CD14-positive monocyte (primary cell): ENCODE results near the gene TMEM132C. TPM values are rescaled to one million over a fixed set of nuclear protein-coding genes. Genes with fewer than 3 reads are reported as not detected.

Experiments used
- DNase-seq, 3 donors: peaks; one replicate each; pipeline ENCODE4 v3.0.0-alpha.2; 2011 to 2022
- H2AFZ ChIP-seq: 2 replicates; pipeline ENCODE4 v1.6.0; 2012; ENCODE audit warnings: mild to moderate bottlenecking, low read depth, low read length, inconsistent platforms; ENCODE audit not compliant: insufficient read depth, poor library complexity, severe bottlenecking
- H3K27ac ChIP-seq, 2 donors: 1 replicate in 1 of 2; 2 replicates in 1 of 2; pipeline ENCODE4 v1.5.1; 2012 to 2013; ENCODE audit warnings: low read length in 2 of 2, control low read depth in 1 of 2, inconsistent platforms in 1 of 2, low read depth in 1 of 2, mild to moderate bottlenecking in 1 of 2
- H3K27me3 ChIP-seq, 2 donors: one replicate each; pipeline versions ENCODE4 v1.6.0 to v1.6.1; 2011 to 2013; ENCODE audit warnings: low read length in 2 of 2; ENCODE audit not compliant: control insufficient read depth in 2 of 2, insufficient read depth in 2 of 2
- H3K36me3 ChIP-seq, 2 donors: replicated peaks in 1 of 2; 1 replicate in 1 of 2; 2 replicates in 1 of 2; pipeline versions ENCODE4 v1.5.1 to v1.6.1; 2012 to 2013; ENCODE audit warnings: low read length in 2 of 2, control low read depth in 1 of 2, inconsistent platforms in 1 of 2, mild to moderate bottlenecking in 1 of 2; ENCODE audit not compliant: insufficient read depth in 2 of 2, control insufficient read depth in 1 of 2
- H3K4me1 ChIP-seq, 2 donors: 1 replicate in 1 of 2; 2 replicates in 1 of 2; pipeline versions ENCODE4 v1.5.1 to v1.6.1; 2012 to 2013; ENCODE audit warnings: low read length in 2 of 2, control low read depth in 1 of 2, inconsistent platforms in 1 of 2, mild to moderate bottlenecking in 1 of 2, moderate library complexity in 1 of 2; ENCODE audit not compliant: insufficient read depth in 2 of 2, control insufficient read depth in 1 of 2
- H3K4me2 ChIP-seq: replicated peaks from 2 replicates; pipeline ENCODE3; 2012; ENCODE audit warnings: low read length, moderate library complexity, mild to moderate bottlenecking; ENCODE audit not compliant: poor library complexity, severe bottlenecking; ENCODE audit errors: extremely low read depth
- H3K4me3 ChIP-seq, 3 experiments: fragments of 200-600 bp in 1 of 3; sonication (generic) in 1 of 3; replicated peaks in 1 of 3; 1 replicate in 2 of 3; 2 replicates in 1 of 3; pipeline ENCODE4 v1.5.1; 2011 to 2013; ENCODE audit warnings: low read length in 3 of 3, mild to moderate bottlenecking in 3 of 3, control low read depth in 2 of 3, low read depth in 2 of 3, inconsistent platforms in 1 of 3, moderate library complexity in 1 of 3
- H3K79me2 ChIP-seq: 2 replicates; pipeline ENCODE4 v1.6.0; 2012; ENCODE audit warnings: mild to moderate bottlenecking, control low read depth, inconsistent platforms, low read length, moderate library complexity; ENCODE audit not compliant: insufficient read depth
- H3K9ac ChIP-seq: 2 replicates; pipeline ENCODE4 v1.6.0; 2017; ENCODE audit warnings: low read length, mild to moderate bottlenecking; ENCODE audit not compliant: insufficient read depth, poor library complexity, severe bottlenecking
- H3K9me3 ChIP-seq, 2 donors: replicated peaks in 1 of 2; 1 replicate in 1 of 2; 2 replicates in 1 of 2; pipeline versions ENCODE4 v1.5.1 to v1.6.1; 2012 to 2013; ENCODE audit warnings: low read length in 2 of 2, control low read depth in 1 of 2; ENCODE audit not compliant: control insufficient read depth in 1 of 2, insufficient read depth in 1 of 2
- H4K20me1 ChIP-seq: 2 replicates; pipeline ENCODE4 v1.6.0; 2012; ENCODE audit warnings: mild to moderate bottlenecking, low read length, control low read depth, moderate library complexity; ENCODE audit not compliant: insufficient read depth
- H3K27ac Mint-ChIP-seq, 7 donors: one replicate each; pipeline ENCODE4 v1.8.0; 2020; ENCODE audit warnings: mild to moderate bottlenecking in 7 of 7, mixed read lengths in 7 of 7, moderate library complexity in 6 of 7, inconsistent platforms in 2 of 7
- H3K27me3 Mint-ChIP-seq, 3 donors: one replicate each; pipeline ENCODE4 v1.8.0; 2021 to 2022; ENCODE audit warnings: low read depth in 3 of 3, mild to moderate bottlenecking in 3 of 3, mixed read lengths in 3 of 3, moderate library complexity in 3 of 3, inconsistent platforms in 1 of 3
- H3K36me3 Mint-ChIP-seq, 2 donors: one replicate each; pipeline ENCODE4 v1.8.0; 2020; ENCODE audit warnings: mixed read lengths in 2 of 2, inconsistent platforms in 1 of 2, mild to moderate bottlenecking in 1 of 2
- H3K4me1 Mint-ChIP-seq: one replicate; pipeline ENCODE4 v1.8.0; 2020; ENCODE audit warnings: mild to moderate bottlenecking, mixed read lengths
- H3K4me3 Mint-ChIP-seq, 2 donors: one replicate each; pipeline ENCODE4 v1.8.0; 2020; ENCODE audit warnings: mild to moderate bottlenecking in 2 of 2, mixed read lengths in 2 of 2, moderate library complexity in 1 of 2
- H3K9me3 Mint-ChIP-seq, 7 donors: one replicate each; pipeline ENCODE4 v1.8.0; 2020 to 2022; ENCODE audit warnings: mixed read lengths in 7 of 7, mild to moderate bottlenecking in 6 of 7, moderate library complexity in 6 of 7, inconsistent platforms in 2 of 7
- CTCF ChIP-seq: fragments of 200-600 bp; IDR thresholded peaks from one replicate; pipeline ENCODE4 v1.8.0; 2022; ENCODE audit warnings: antibody characterized with exemption, mild to moderate bottlenecking
- WGBS: methylation state at CpG from one replicate; pipeline ENCODE4 v1.1.5; 2013; ENCODE audit warnings: missing lambda C conversion rate; ENCODE audit not compliant: insufficient coverage; 5-methylcytosine and 5-hydroxymethylcytosine counted together
- intact Hi-C, 2 donors: fragments of 100-400 bp; cut with micrococcal nuclease; formaldehyde crosslinking; loops; one replicate each; pipeline versions ENCODE4 v1.15.0 to v1.15.1; 2023
- polyA plus RNA-seq, 3 donors: library from polyadenylated mRNA; depleted of rRNA in 1 of 3; unstranded in 2 of 3; stranded (reverse) in 1 of 3; fragments of 300-500 nt in 2 of 3; fragments of >200 nt in 1 of 3; fragmentation: Illumina TruSeq in 2 of 3; gene quantifications; 1 replicate in 2 of 3; 2 replicates in 1 of 3; pipeline ENCODE4 v1.2.3, GENCODE V29; 2012 to 2021

The TMEM132C gene
- polyA plus RNA-seq, 3 donors = not detected

GRCh38 chr12:128471491-128471890 lies 204.5 kb downstream of the TMEM132C start:
- H3K4me1 ChIP-seq = no peaks in the 10 kb centered on the region
- no peak overlapping the region for H3K4me3 Mint-ChIP-seq
- no peaks in the 10 kb centered on the region for H3K79me2 ChIP-seq
- H2AFZ ChIP-seq = no peak overlapping the region
- peaks cover 0 to 4% (median 4%) of the 10 kb centered on the region in 3 donors for H3K27me3 Mint-ChIP-seq
- DNase-seq = no peak
- WGBS = 86% methylated on average over 1 of the region's 2 CpGs
- no peaks in the 10 kb centered on the region for H3K27me3 ChIP-seq
- H3K9me3 Mint-ChIP-seq = peaks cover 3 to 11% (median 7%) of the 10 kb centered on the region in 7 donors
- H3K27ac ChIP-seq = no peak overlapping the region
- H3K9ac ChIP-seq = no peak overlapping the region
- no peaks in the 10 kb centered on the region for H3K4me1 Mint-ChIP-seq
- H3K36me3 Mint-ChIP-seq = no peaks in the 10 kb centered on the region
- no peaks in the 10 kb centered on the region for H3K9me3 ChIP-seq
- no peak overlapping the region for H3K27ac Mint-ChIP-seq
- no peak overlapping the region for H3K4me2 ChIP-seq
- intact Hi-C loops = no loop called here
- no peak overlapping the region for H3K4me3 ChIP-seq
- H4K20me1 ChIP-seq = no peaks in the 10 kb centered on the region
- TF ChIP-seq CTCF = no peak
- H3K36me3 ChIP-seq = no peaks in the 10 kb centered on the region

GRCh38 chr12:128474916-128475315 lies 207.9 kb downstream of the TMEM132C start:
- H3K36me3 ChIP-seq = no peaks in the 10 kb centered on the region
- H3K9me3 ChIP-seq = no peaks in the 10 kb centered on the region
- peaks cover 3 to 10% (median 6%) of the 10 kb centered on the region in 7 donors for H3K9me3 Mint-ChIP-seq
- H4K20me1 ChIP-seq = no peaks in the 10 kb centered on the region
- peaks cover 0 to 4% (median 3%) of the 10 kb centered on the region in 3 donors for H3K27me3 Mint-ChIP-seq
- H3K4me3 Mint-ChIP-seq = no peak overlapping the region
- TF ChIP-seq CTCF = no peak
- no peak overlapping the region for H3K4me2 ChIP-seq
- H3K4me1 Mint-ChIP-seq = no peaks in the 10 kb centered on the region
- no peak overlapping the region for H3K27ac Mint-ChIP-seq
- H3K27ac ChIP-seq = no peak overlapping the region
- 92% methylated on average over 4 of the region's 10 CpGs for WGBS
- intact Hi-C loops = no loop called here
- H3K27me3 ChIP-seq = no peaks in the 10 kb centered on the region
- no peak overlapping the region for H3K4me3 ChIP-seq
- no peak for DNase-seq
- no peak overlapping the region for H2AFZ ChIP-seq
- no peaks in the 10 kb centered on the region for H3K4me1 ChIP-seq
- H3K79me2 ChIP-seq = no peaks in the 10 kb centered on the region
- no peaks in the 10 kb centered on the region for H3K36me3 Mint-ChIP-seq
- H3K9ac ChIP-seq = no peak overlapping the region
